GM12878 (cell line): ENCODE data around the gene PPARA. TPM values are rescaled to one million over a fixed set of nuclear protein-coding genes. Genes with fewer than 3 reads are reported as not detected.

Source experiments
- ATAC-seq: fragments of 200-7000 bp; cut with Tn5 transposase; 3 replicates; pipeline ENCODE4 v1.9.1; 2020; ENCODE audit warnings: mild to moderate bottlenecking, moderate library complexity
- BruUV-seq: library from RNA; stranded (reverse); fragments of 400-500 nt; replicated peaks from 2 replicates; lab custom pipeline; 2021; lab: Mats Ljungman, UMichigan
- CTCF ChIA-PET: fragments of 300-600 bp; sonication (Branson Sonifier 250); formaldehyde crosslinking; extraction: SDS; loops from one replicate; lab custom pipeline; 2021; ENCODE audit warnings: inconsistent platforms; lab: Yijun Ruan, JAX
- POLR2A ChIA-PET: fragments of 350-600 bp; formaldehyde crosslinking; extraction: SDS; loops from one replicate; lab custom pipeline; 2021; ENCODE audit warnings: inconsistent platforms; lab: Charles Lee
- RAD21 ChIA-PET: fragments of 300-600 bp; sonication (Branson Sonifier 250); formaldehyde crosslinking; loops from one replicate; lab custom pipeline; 2023; ENCODE audit warnings: antibody characterized with exemption; ENCODE audit not compliant: unreplicated experiment; lab: Charles Lee
- SMC1A ChIA-PET: fragments of 300-600 bp; sonication (Branson Sonifier 250); formaldehyde crosslinking; loops from one replicate; lab custom pipeline; 2023; ENCODE audit not compliant: unreplicated experiment, uncharacterized antibody; lab: Charles Lee
- DNase-seq: peaks from one replicate; pipeline ENCODE4 v3.0.0-alpha.2; 2011; ENCODE audit warnings: low read depth, low spot score
- FAIRE-seq: peaks from 3 replicates; lab custom pipeline; 2011; peaks lifted over from hg19 to GRCh38; lab: Jason Lieb, UNC
- H2AFZ ChIP-seq: 2 replicates; pipeline ENCODE4 v1.6.0; 2011; ENCODE audit warnings: low read depth, low read length, control low read depth; ENCODE audit not compliant: control insufficient read depth
- H3K27ac ChIP-seq: 2 replicates; pipeline ENCODE4 v1.5.1; 2011; ENCODE audit warnings: control low read depth; ENCODE audit not compliant: control insufficient read depth, insufficient read depth
- H3K27me3 ChIP-seq, 2 experiments: replicated peaks in 1 of 2; 2 replicates each; pipeline versions ENCODE4 v1.6.0 to v1.6.1; 2011; ENCODE audit warnings: low read length in 1 of 2; ENCODE audit not compliant: control insufficient read depth in 2 of 2, insufficient read depth in 2 of 2
- H3K36me3 ChIP-seq, 2 experiments: 2 replicates each; pipeline ENCODE4 v1.5.1; 2011; ENCODE audit warnings: low read length in 1 of 2; ENCODE audit not compliant: control insufficient read depth in 2 of 2, insufficient read depth in 2 of 2
- H3K4me1 ChIP-seq: 2 replicates; pipeline ENCODE4 v1.6.1; 2011; ENCODE audit warnings: mild to moderate bottlenecking, low read length, moderate library complexity, mixed read lengths; ENCODE audit not compliant: control insufficient read depth, insufficient read depth
- H3K4me2 ChIP-seq: 2 replicates; pipeline ENCODE4 v1.6.0; 2011; ENCODE audit warnings: control low read depth; ENCODE audit not compliant: control insufficient read depth, insufficient read depth
- H3K4me3 ChIP-seq: fragments of 200-600 bp; sonication (generic); 2 replicates; pipeline ENCODE4 v1.5.1; 2016
- H3K79me2 ChIP-seq: 2 replicates; pipeline ENCODE4 v1.6.0; 2011; ENCODE audit warnings: low read length; ENCODE audit not compliant: control insufficient read depth, insufficient read depth
- H3K9ac ChIP-seq: 2 replicates; pipeline ENCODE4 v1.8.0; 2011; ENCODE audit warnings: low read length, control low read depth, mixed read lengths; ENCODE audit not compliant: control insufficient read depth, insufficient read depth
- H3K9me3 ChIP-seq: replicated peaks from 3 replicates; pipeline ENCODE4 v1.5.1; 2011; ENCODE audit warnings: mild to moderate bottlenecking, low read length; ENCODE audit not compliant: control insufficient read depth, insufficient read depth
- H4K20me1 ChIP-seq: 2 replicates; pipeline ENCODE4 v1.6.0; 2011; ENCODE audit not compliant: control insufficient read depth, insufficient read depth
- ATF3 ChIP-seq: IDR thresholded peaks from 2 replicates; pipeline ENCODE4 v1.6.1; 2011; ENCODE audit warnings: low read depth, mild to moderate bottlenecking, low read length, moderate library complexity, borderline replicate concordance; ENCODE audit errors: extremely low read depth
- CHD4 ChIP-seq: fragments of 200-600 bp; sonication (generic); IDR thresholded peaks from 2 replicates; pipeline ENCODE4 v1.6.1; 2016; ENCODE audit warnings: mild to moderate bottlenecking
- GATAD2B ChIP-seq: fragments of 450-650 bp; conservative IDR thresholded peaks from 2 replicates; pipeline ENCODE4 v1.6.1; 2017; ENCODE audit warnings: low read depth, mild to moderate bottlenecking, moderate library complexity
- HCFC1 ChIP-seq: fragments of 150-350 bp; IDR thresholded peaks from 2 replicates; pipeline ENCODE4 v1.6.1; 2014; ENCODE audit warnings: low read length
- LARP7 ChIP-seq: fragments of 450-650 bp; IDR thresholded peaks from 2 replicates; pipeline ENCODE4 v1.6.1; 2017; ENCODE audit warnings: mild to moderate bottlenecking
- MAX ChIP-seq: IDR thresholded peaks from 2 replicates; pipeline ENCODE4 v1.6.1; 2012; ENCODE audit warnings: low read depth, low read length, improper control_type of control experiment
- MYB ChIP-seq: fragments of 150-350 bp; IDR thresholded peaks from 2 replicates; pipeline ENCODE4 v1.6.1; 2014; ENCODE audit warnings: mild to moderate bottlenecking, low read depth, low read length, borderline replicate concordance
- PML ChIP-seq: IDR thresholded peaks from 2 replicates; pipeline ENCODE4 v1.6.1; 2012; ENCODE audit warnings: low read length, inconsistent platforms
- RAD51 ChIP-seq: fragments of 450-650 bp; IDR thresholded peaks from 2 replicates; pipeline ENCODE4 v1.6.1; 2016; ENCODE audit warnings: moderate library complexity, mild to moderate bottlenecking, inconsistent platforms
- SUZ12 ChIP-seq: fragments of 200-600 bp; sonication (generic); IDR thresholded peaks from one replicate; pipeline ENCODE4 v1.6.1; 2018; ENCODE audit warnings: antibody characterized with exemption, mild to moderate bottlenecking; ENCODE audit not compliant: unreplicated experiment
- WGBS: methylation state at CpG from one replicate; pipeline ENCODE4 v1.1.6; 2016; ENCODE audit warnings: low lambda C conversion rate; ENCODE audit not compliant: insufficient replicate concordance, insufficient coverage; ENCODE audit errors: missing lambda C conversion rate; 5-methylcytosine and 5-hydroxymethylcytosine counted together
- in situ Hi-C: fragments of 300-500 bp; cut with MboI; formaldehyde crosslinking; loops from 9 replicates; pipeline ENCODE4 v1.14.3; 2018; ENCODE audit warnings: mixed read lengths
- intact Hi-C: fragments of 100-400 bp; cut with micrococcal nuclease; formaldehyde crosslinking; loops from one replicate; pipeline ENCODE4 v1.14.2; 2022; ENCODE audit not compliant: unreplicated experiment
- polyA plus RNA-seq, 11 experiments: library from polyadenylated mRNA; depleted of rRNA in 4 of 11; unstranded in 6 of 11; stranded (reverse) in 5 of 11; fragments of >200 nt; fragmentation: Nextera tagmentation in 4 of 11; fragmentation: Illumina TruSeq in 1 of 11; extraction: Ambion mirVana in 4 of 11; extraction: Trizol in 1 of 11; gene quantifications; 1 replicate in 1 of 11; 2 replicates in 10 of 11; pipeline versions ENCODE4 v1.2.1 to v1.2.3, GENCODE V29; 2011 to 2016; ENCODE audit warnings: inconsistent platforms in 2 of 11, missing spikeins in 2 of 11, low read depth in 1 of 11
- total RNA-seq, 4 experiments: library from RNA; depleted of rRNA in 3 of 4; stranded (reverse); fragments of >200 nt in 3 of 4; fragmentation: Illumina TruSeq in 1 of 4; extraction: Trizol in 1 of 4; gene quantifications; 2 replicates each; pipeline versions ENCODE4 v1.2.1 to v1.2.3, GENCODE V29; 2013 to 2021
- TF ChIP-seq, protein P1 (sequence below): IDR thresholded peaks from 2 replicates; pipeline ENCODE4 v1.6.1; 2011; ENCODE audit warnings: borderline replicate concordance, low read depth, mild to moderate bottlenecking, moderate library complexity, mixed read lengths, low read length; ENCODE audit not compliant: insufficient read depth; ENCODE audit errors: extremely low read length
- TF ChIP-seq, protein P2 (sequence below): IDR thresholded peaks from 2 replicates; pipeline ENCODE4 v1.6.1; 2012; ENCODE audit warnings: low read length, inconsistent platforms

Gene PPARA
- total and polyA plus RNA-seq, 10 of the 15 experiments (the other 5 are each of a cell fraction or from before 2014, with no cell fraction given), result 0.72 to 10.4 (median 4.6) TPM

DNA sequence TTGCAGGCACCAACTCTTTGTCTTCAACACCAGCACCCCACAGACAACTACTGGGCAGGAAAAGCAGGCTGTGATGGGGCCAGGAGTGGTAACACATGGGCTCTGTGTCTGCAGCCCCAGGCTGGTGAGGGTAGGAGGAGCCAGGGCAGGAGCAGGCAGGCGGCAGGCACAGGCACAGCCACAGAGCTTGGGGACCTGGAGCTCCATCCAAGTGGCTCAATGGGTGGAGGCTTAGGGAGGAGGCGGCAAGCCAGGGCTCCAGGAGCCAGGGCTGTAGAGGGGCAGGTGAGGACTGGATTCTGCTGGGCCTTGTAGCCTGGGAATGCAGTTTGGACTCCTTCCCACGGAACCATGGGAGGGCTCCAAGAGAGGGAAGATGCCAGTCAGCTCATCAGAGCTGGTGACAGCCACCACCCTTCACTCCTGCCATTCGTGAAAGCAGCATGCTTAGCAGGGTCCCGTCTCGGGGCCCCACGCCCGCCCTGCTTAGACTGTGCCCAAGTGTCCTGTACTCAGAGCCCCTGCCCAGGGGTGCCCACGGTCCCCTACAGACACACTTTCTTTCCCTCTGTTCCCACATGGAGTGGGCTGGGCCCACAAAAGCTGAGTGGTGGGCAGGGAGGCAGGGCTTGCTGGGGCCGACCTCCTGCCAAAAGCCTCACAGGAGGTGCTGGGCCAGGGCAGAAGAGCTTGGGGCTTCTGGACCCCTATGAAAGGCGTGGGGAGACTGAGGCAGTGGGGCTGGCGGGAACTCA lies 129.9 kb downstream of the PPARA start:
- BruUV-seq, result no TSS peak
- in situ Hi-C loops (no loop called here), intact Hi-C loops (no loop called here)
- FAIRE-seq (no peak), DNase-seq (no peak), ATAC-seq (no peak)
- POLR2A ChIA-PET, result interaction anchor here (1.0 to 2.7 kb wide), 5 partner anchors 9 to 26 kb away, joined by 3 to 9 read pairs (median 3); partner anchors contain the start of genes GTSE1 and TTC38
- SMC1A ChIA-PET, result interaction anchor here (0.9 to 1.5 kb wide), 4 partner anchors 10 to 16 kb away, joined by 3 to 7 read pairs (median 4); partner anchors contain the start of genes GTSE1 and TTC38
- Histone ChIP-seq H2AFZ (no peak overlapping the region), H3K4me3 (no peak overlapping the region), H3K79me2 (no peaks in the 10 kb centered on the region), H4K20me1 (no peaks in the 10 kb centered on the region), H3K9ac (no peak overlapping the region), H3K9me3 (peaks cover 2% of the 10 kb centered on the region; the same call in 2 of the 3 replicates), H3K27me3 (no peaks in the 10 kb centered on the region), H3K36me3 (peaks cover 12 to 20% of the 10 kb centered on the region in 2 experiments), H3K4me1 (peaks cover 4% of the 10 kb centered on the region; the same call in 1 of the 2 replicates), H3K4me2 (no peak overlapping the region), H3K27ac (no peak overlapping the region)
- WGBS, result 90% methylated on average over 12 of the region's 12 CpGs
- CTCF ChIA-PET, result interaction anchor here (1.1 kb wide), 2 partner anchors 30 to 274 kb away, joined by 3 read pairs; no protein-coding TSS in a partner anchor
- TF ChIP-seq LARP7 (no peak), PML (no peak), CHD4 (no peak), ATF3 (no peak), MYB (no peak), HCFC1 (no peak), GATAD2B (no peak), MAX (no peak), SUZ12 (no peak), RAD51 (no peak)
- TF ChIP-seq, protein P1, sequence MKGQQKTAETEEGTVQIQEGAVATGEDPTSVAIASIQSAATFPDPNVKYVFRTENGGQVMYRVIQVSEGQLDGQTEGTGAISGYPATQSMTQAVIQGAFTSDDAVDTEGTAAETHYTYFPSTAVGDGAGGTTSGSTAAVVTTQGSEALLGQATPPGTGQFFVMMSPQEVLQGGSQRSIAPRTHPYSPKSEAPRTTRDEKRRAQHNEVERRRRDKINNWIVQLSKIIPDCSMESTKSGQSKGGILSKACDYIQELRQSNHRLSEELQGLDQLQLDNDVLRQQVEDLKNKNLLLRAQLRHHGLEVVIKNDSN, result no peak
- TF ChIP-seq, protein P2, sequence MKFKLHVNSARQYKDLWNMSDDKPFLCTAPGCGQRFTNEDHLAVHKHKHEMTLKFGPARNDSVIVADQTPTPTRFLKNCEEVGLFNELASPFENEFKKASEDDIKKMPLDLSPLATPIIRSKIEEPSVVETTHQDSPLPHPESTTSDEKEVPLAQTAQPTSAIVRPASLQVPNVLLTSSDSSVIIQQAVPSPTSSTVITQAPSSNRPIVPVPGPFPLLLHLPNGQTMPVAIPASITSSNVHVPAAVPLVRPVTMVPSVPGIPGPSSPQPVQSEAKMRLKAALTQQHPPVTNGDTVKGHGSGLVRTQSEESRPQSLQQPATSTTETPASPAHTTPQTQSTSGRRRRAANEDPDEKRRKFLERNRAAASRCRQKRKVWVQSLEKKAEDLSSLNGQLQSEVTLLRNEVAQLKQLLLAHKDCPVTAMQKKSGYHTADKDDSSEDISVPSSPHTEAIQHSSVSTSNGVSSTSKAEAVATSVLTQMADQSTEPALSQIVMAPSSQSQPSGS, result no peak
- RAD21 ChIA-PET, result interaction anchor here (1.6 to 2.0 kb wide), 2 partner anchors 12 to 30 kb away, joined by 4 to 8 read pairs; partner anchors contain the start of genes CDPF1 and TTC38
